Ishikawa (cell line): ENCODE measurements around the gene EDC3.

Experiments used
- CREB1 ChIP-seq: IDR thresholded peaks from 2 replicates; pipeline ENCODE4 v1.6.1; 2012; ENCODE audit warnings: low read depth
- EP300 ChIP-seq: IDR thresholded peaks from 2 replicates; pipeline ENCODE4 v1.6.1; 2012; ENCODE audit warnings: borderline replicate concordance
- FOXM1 ChIP-seq: IDR thresholded peaks from 2 replicates; pipeline ENCODE4 v1.6.1; 2012; ENCODE audit warnings: low read depth, borderline replicate concordance
- NFIC ChIP-seq: IDR thresholded peaks from 2 replicates; pipeline ENCODE4 v1.6.1; 2012
- RAD21 ChIP-seq: IDR thresholded peaks from 2 replicates; pipeline ENCODE4 v1.6.1; 2012; ENCODE audit warnings: low read depth
- TAF1 ChIP-seq: IDR thresholded peaks from 2 replicates; pipeline ENCODE4 v1.6.1; 2012; ENCODE audit warnings: low read depth, mild to moderate bottlenecking
- TEAD4 ChIP-seq: IDR thresholded peaks from 2 replicates; pipeline ENCODE4 v1.6.1; 2012
- TF ChIP-seq, protein P1 (sequence below): IDR thresholded peaks from 2 replicates; pipeline ENCODE4 v1.6.1; 2012

DNA sequence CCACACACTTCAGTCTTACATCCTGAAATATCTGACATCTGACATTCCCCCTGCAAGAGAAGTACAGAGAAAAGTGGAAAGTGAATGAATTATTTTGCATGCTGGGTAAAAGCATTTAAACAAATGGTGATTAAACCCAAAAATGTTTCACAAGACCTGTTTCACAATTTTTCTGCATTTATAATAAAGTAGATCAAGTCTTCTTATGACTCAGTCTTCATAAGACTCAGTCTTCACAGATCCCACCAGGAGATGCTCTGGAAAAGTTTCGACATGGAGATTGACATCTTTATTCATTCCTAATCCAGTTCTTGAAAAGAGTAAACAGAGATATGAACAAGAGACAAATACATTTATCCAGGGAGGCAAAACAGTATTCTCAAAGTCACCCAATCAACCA lies 13.2 kb upstream of the EDC3 start:
- TF ChIP-seq TEAD4 (no peak), RAD21 (no peak), CREB1 (no peak), NFIC (no peak), TAF1 (no peak), FOXM1 (no peak), EP300 (no peak)
- TF ChIP-seq, protein P1, sequence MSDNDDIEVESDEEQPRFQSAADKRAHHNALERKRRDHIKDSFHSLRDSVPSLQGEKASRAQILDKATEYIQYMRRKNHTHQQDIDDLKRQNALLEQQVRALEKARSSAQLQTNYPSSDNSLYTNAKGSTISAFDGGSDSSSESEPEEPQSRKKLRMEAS: no peak
